Mucosa of gallbladder (tissue), 1 donor: ENCODE measurements around the gene MAL. TPM values are rescaled to one million over a fixed set of nuclear protein-coding genes. Genes with fewer than 3 reads are reported as not detected.
"Not testable (repeated sequence)": the region's sequence is repeated elsewhere in the genome, so short reads cannot be mapped to it uniquely, and the experiment has no call there.

Experiments used
- DNase-seq: peaks from one replicate; pipeline ENCODE4 v3.0.0-alpha.2; 2020; ENCODE audit warnings: low spot score
- total RNA-seq: library from RNA; stranded (reverse); gene quantifications from one replicate; pipeline ENCODE4 v1.2.1, GENCODE V29; 2021
- donor health status: DM: no; HTN: no; CAD: no.

Gene MAL
- total RNA-seq, 1 donor from 2014 or later: 2.9 TPM

DNA sequence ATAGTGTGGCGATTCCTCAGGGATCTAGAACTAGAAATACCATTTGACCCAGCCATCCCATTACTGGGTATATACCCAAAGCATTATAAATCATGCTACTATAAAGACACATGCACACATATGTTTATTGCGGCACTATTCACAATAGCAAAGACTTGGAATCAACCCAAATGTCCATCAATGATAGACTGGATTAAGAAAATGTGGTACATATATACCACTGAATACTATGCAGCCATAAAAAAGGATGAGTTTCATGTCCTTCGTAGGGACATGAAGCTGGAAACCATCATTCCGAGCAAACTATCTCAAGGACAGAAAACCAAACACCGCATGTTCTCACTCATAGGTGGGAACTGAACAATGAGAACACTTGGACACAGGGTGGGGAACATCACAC, 72.8 kb downstream of the MAL start:
- DNase-seq: not testable (repeated sequence)

DNA sequence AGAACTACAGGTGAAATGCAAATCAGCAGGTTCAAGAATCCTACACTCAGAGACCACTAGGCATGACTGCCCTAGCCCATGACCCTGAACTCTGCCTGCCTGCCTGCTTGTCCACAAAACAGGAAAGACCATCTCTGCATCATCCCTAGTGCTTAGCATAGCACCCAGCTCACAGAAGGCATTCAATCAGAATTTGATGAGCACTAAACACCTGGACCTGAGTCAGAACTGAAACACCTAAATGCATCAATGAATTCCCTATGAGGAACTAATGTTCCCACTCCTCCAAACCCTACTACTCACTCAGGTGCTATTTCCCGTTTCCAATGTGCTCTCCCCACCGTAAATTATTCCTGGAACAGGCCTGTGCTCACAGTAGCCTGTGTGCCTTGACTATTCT, 74.4 kb downstream of the MAL start:
- no peak for DNase-seq

Other genes with a start within 250 kb of the MAL start
- 0.14 TPM for gene TEKT4, start 154.3 kb upstream of the MAL start, total RNA-seq
- gene MRPS5, start 96.1 kb downstream of the MAL start, total RNA-seq: 54.0 TPM
- 25.4 TPM for gene ZNF514, start 134.1 kb downstream of the MAL start, total RNA-seq
- gene ZNF2, start 140.1 kb downstream of the MAL start, total RNA-seq: 4.9 TPM
- 7.8 TPM for gene ZNF892, start 181.8 kb downstream of the MAL start, total RNA-seq
- gene PROM2, start 248.7 kb downstream of the MAL start, total RNA-seq: 202 TPM